ENCODE results near the gene CLUH. TPM values are rescaled to one million over a fixed set of nuclear protein-coding genes. Genes with fewer than 3 reads are reported as not detected.

The CLUH gene
- total RNA-seq, result 40.2 and 46.9 TPM in 2 replicates
- long read RNA-seq, result 0 reads

- peaks cover 6% of the 10 kb centered on the region for H3K27me3 Mint-ChIP-seq
- peak within 1 kb of the TSS; percentile 75 for H3K4me3 Mint-ChIP-seq (ENCODE audit: low read depth)
- peaks cover 22% of the 10 kb centered on the region for H3K4me1 Mint-ChIP-seq (ENCODE audit: low read depth)
- H3K36me3 Mint-ChIP-seq (ENCODE audit: insufficient read depth), result no peaks in the 10 kb centered on the region
- no peak for TF ChIP-seq CTCF (IDR thresholded peaks at IDR 0.05; ENCODE audit: unreplicated experiment)
- H3K27ac Mint-ChIP-seq, result peak within 1 kb of the TSS; percentile 80
- DNase-seq (ENCODE audit: low spot score, unreplicated experiment), result peak; percentile 76
- no peaks in the 10 kb centered on the region for H3K9me3 Mint-ChIP-seq (ENCODE audit: low read depth)
Measured at GRCh38 chr17:2711608-2712299, at the start of gene CLUH. Gene CLUH (minus strand): TSS chr17:2711764. CDS start chr17:2711661, 103 bp downstream.

GRCh38 chr17:2758870-2759269 lies 47.3 kb upstream of the CLUH start:
- Mint-ChIP-seq H3K4me1 (ENCODE audit: low read depth) (no peaks in the 10 kb centered on the region), H3K36me3 (ENCODE audit: insufficient read depth) (no peaks in the 10 kb centered on the region), H3K27ac (no peak overlapping the region), H3K4me3 (ENCODE audit: low read depth) (no peak overlapping the region), H3K9me3 (ENCODE audit: low read depth) (no peaks in the 10 kb centered on the region), H3K27me3 (peaks cover 39% of the 10 kb centered on the region)
- no peak for TF ChIP-seq CTCF (IDR thresholded peaks at IDR 0.05; ENCODE audit: unreplicated experiment)
- DNase-seq (ENCODE audit: low spot score, unreplicated experiment), result no peak

- Mint-ChIP-seq H3K4me3 (ENCODE audit: low read depth) (peak overlapping the region; percentile 64), H3K4me1 (ENCODE audit: low read depth) (no peaks in the 10 kb centered on the region), H3K36me3 (ENCODE audit: insufficient read depth) (no peaks in the 10 kb centered on the region), H3K9me3 (ENCODE audit: low read depth) (no peaks in the 10 kb centered on the region), H3K27ac (no peak overlapping the region), H3K27me3 (peaks cover 54% of the 10 kb centered on the region)
- DNase-seq (ENCODE audit: low spot score, unreplicated experiment), result peak; percentile 28
- TF ChIP-seq CTCF (IDR thresholded peaks at IDR 0.05; ENCODE audit: unreplicated experiment), result peak; percentile 6
Measured at GRCh38 chr17:2755891-2756724, 44.5 kb upstream of the CLUH start.

- TF ChIP-seq CTCF (IDR thresholded peaks at IDR 0.05; ENCODE audit: unreplicated experiment), result no peak
- DNase-seq (ENCODE audit: low spot score, unreplicated experiment), result no peak
- peaks cover 62% of the 10 kb centered on the region for H3K27me3 Mint-ChIP-seq
Measured at GRCh38 chr17:2751491-2751890, 39.9 kb upstream of the CLUH start.

GRCh38 chr17:2750721-2751120 lies 39.2 kb upstream of the CLUH start:
- Mint-ChIP-seq H3K4me3 (ENCODE audit: low read depth) (no peak overlapping the region), H3K9me3 (ENCODE audit: low read depth) (no peaks in the 10 kb centered on the region), H3K4me1 (ENCODE audit: low read depth) (peaks cover 2% of the 10 kb centered on the region), H3K36me3 (ENCODE audit: insufficient read depth) (no peaks in the 10 kb centered on the region), H3K27ac (no peak overlapping the region), H3K27me3 (peaks cover 61% of the 10 kb centered on the region)
- no peak for DNase-seq (ENCODE audit: low spot score, unreplicated experiment)
- TF ChIP-seq CTCF (IDR thresholded peaks at IDR 0.05; ENCODE audit: unreplicated experiment), result no peak

More at GRCh38 chr17:2751491-2751890, 39.9 kb upstream of the CLUH start:
- Mint-ChIP-seq H3K4me1 (ENCODE audit: low read depth) (no peaks in the 10 kb centered on the region), H3K36me3 (ENCODE audit: insufficient read depth) (no peaks in the 10 kb centered on the region), H3K27ac (no peak overlapping the region), H3K9me3 (ENCODE audit: low read depth) (no peaks in the 10 kb centered on the region), H3K4me3 (ENCODE audit: low read depth) (no peak overlapping the region)

Measured in progenitor cell of endocrine pancreas (in vitro differentiated cells).